SU-DHL-6 (cell line): ENCODE results near the gene DACH1.

ENCODE experiments used
- H2AFZ ChIP-seq: fragments of 200-600 bp; sonication (generic); 2 replicates; pipeline ENCODE4 v1.6.1; 2014; ENCODE audit warnings: low read depth, mild to moderate bottlenecking, moderate library complexity, mixed read lengths, antibody characterized with exemption, low read length; ENCODE audit not compliant: severe bottlenecking
- H3F3A ChIP-seq: fragments of 200-600 bp; shearing (Covaris generic); 2 replicates; pipeline ENCODE4 v1.6.0; 2016; ENCODE audit warnings: antibody characterized with exemption, mild to moderate bottlenecking; ENCODE audit not compliant: insufficient read depth
- H3K27ac ChIP-seq: fragments of 200-600 bp; sonication (generic); 2 replicates; pipeline ENCODE4 v1.5.1; 2016; ENCODE audit warnings: low read depth, mild to moderate bottlenecking, low read length, moderate library complexity, mixed read lengths
- H3K27me3 ChIP-seq: fragments of 200-600 bp; sonication (generic), shearing (Covaris generic); 2 replicates; pipeline ENCODE4 v1.6.0; 2014; ENCODE audit warnings: mild to moderate bottlenecking, low read length
- H3K36me3 ChIP-seq: fragments of 200-600 bp; sonication (generic); 2 replicates; pipeline ENCODE4 v1.6.1; 2014; ENCODE audit warnings: mild to moderate bottlenecking, low read length, mixed read lengths
- H3K4me2 ChIP-seq: fragments of 300-600, 200-600 bp; shearing (Covaris generic), sonication (generic); 2 replicates; pipeline ENCODE4 v1.6.0; 2014; ENCODE audit warnings: low read length, low read depth, mild to moderate bottlenecking; ENCODE audit not compliant: poor library complexity, severe bottlenecking
- H3K4me3 ChIP-seq: fragments of 200-600 bp; sonication (generic); 2 replicates; pipeline ENCODE4 v1.5.1; 2014; ENCODE audit warnings: antibody characterized with exemption, low read length, mild to moderate bottlenecking, mixed read lengths; ENCODE audit not compliant: insufficient read depth, poor library complexity, severe bottlenecking
- H3K79me2 ChIP-seq: fragments of 200-600 bp; sonication (generic); 2 replicates; pipeline ENCODE4 v1.6.1; 2014; ENCODE audit warnings: mild to moderate bottlenecking, low read length, moderate library complexity; ENCODE audit not compliant: insufficient read depth
- H3K9ac ChIP-seq: fragments of 200-600 bp; sonication (generic); 2 replicates; pipeline ENCODE4 v1.7.0; 2014; ENCODE audit warnings: mild to moderate bottlenecking, low read length
- H3K9me2 ChIP-seq: fragments of 200-600 bp; sonication (generic); replicated peaks from 2 replicates; pipeline ENCODE4 v1.6.1; 2014; ENCODE audit warnings: low read length; ENCODE audit not compliant: insufficient read depth
- H3K9me3 ChIP-seq: fragments of 200-600 bp; sonication (generic); 2 replicates; pipeline ENCODE4 v1.6.1; 2014; ENCODE audit warnings: low read length, mixed read lengths; ENCODE audit not compliant: insufficient read depth
- H4K20me1 ChIP-seq: fragments of 200-600 bp; sonication (generic); 2 replicates; pipeline ENCODE4 v1.6.1; 2014; ENCODE audit warnings: low read depth, mild to moderate bottlenecking, antibody characterized with exemption, low read length, moderate library complexity, mixed read lengths
- CTCF ChIP-seq: fragments of 200-600 bp; sonication (generic); IDR thresholded peaks from one replicate; pipeline ENCODE4 v1.5.1; 2017; ENCODE audit warnings: antibody characterized with exemption, mild to moderate bottlenecking, low read length, moderate library complexity; ENCODE audit not compliant: insufficient read depth, poor library complexity, severe bottlenecking
- EZH2phosphoT487 ChIP-seq: fragments of 200-600 bp; sonication (generic), shearing (Covaris generic); conservative IDR thresholded peaks from 2 replicates; pipeline ENCODE4 v1.6.1; 2018; ENCODE audit warnings: mild to moderate bottlenecking, antibody characterized with exemption, low read length, moderate library complexity, mixed read lengths

DACH1 gene

GRCh38 chr13:71399631-71400215 lies 467.3 kb downstream of the DACH1 start:
- no peaks in the 10 kb centered on the region for H3K9me3 ChIP-seq
- no peak overlapping the region for H2AFZ ChIP-seq
- H3F3A ChIP-seq, result no peaks in the 10 kb centered on the region
- H3K79me2 ChIP-seq, result no peaks in the 10 kb centered on the region
- TF ChIP-seq CTCF (no peak), EZH2phosphoT487 (no peak)
- no peak overlapping the region for H3K9ac ChIP-seq
- no peaks in the 10 kb centered on the region for H3K36me3 ChIP-seq
- no peak overlapping the region for H3K27ac ChIP-seq
- no peaks in the 10 kb centered on the region for H3K9me2 ChIP-seq
- H4K20me1 ChIP-seq, result no peaks in the 10 kb centered on the region
- H3K4me3 ChIP-seq, result no peak overlapping the region
- H3K4me2 ChIP-seq, result no peak overlapping the region
- no peaks in the 10 kb centered on the region for H3K27me3 ChIP-seq

- Histone ChIP-seq H3K4me2 (no peak overlapping the region), H3K27ac (no peak overlapping the region), H3F3A (no peaks in the 10 kb centered on the region), H3K36me3 (no peaks in the 10 kb centered on the region), H2AFZ (no peak overlapping the region), H3K27me3 (no peaks in the 10 kb centered on the region), H3K4me3 (no peak overlapping the region), H3K9me3 (no peaks in the 10 kb centered on the region), H3K9me2 (no peaks in the 10 kb centered on the region), H3K79me2 (no peaks in the 10 kb centered on the region), H4K20me1 (no peaks in the 10 kb centered on the region), H3K9ac (no peak overlapping the region)
- no peak for TF ChIP-seq EZH2phosphoT487
- TF ChIP-seq CTCF, result no peak
Measured at GRCh38 chr13:71396149-71396548, 470.9 kb downstream of the DACH1 start.

GRCh38 chr13:71395053-71395452 lies 472.0 kb downstream of the DACH1 start:
- Histone ChIP-seq H4K20me1 (no peaks in the 10 kb centered on the region), H3K79me2 (no peaks in the 10 kb centered on the region), H3K27me3 (no peaks in the 10 kb centered on the region), H3K27ac (no peak overlapping the region), H3F3A (no peaks in the 10 kb centered on the region), H3K9me3 (no peaks in the 10 kb centered on the region), H3K4me3 (no peak overlapping the region), H3K9ac (no peak overlapping the region), H2AFZ (no peak overlapping the region), H3K4me2 (no peak overlapping the region), H3K36me3 (no peaks in the 10 kb centered on the region), H3K9me2 (no peaks in the 10 kb centered on the region)
- TF ChIP-seq CTCF (no peak), EZH2phosphoT487 (no peak)
